GM20000 (cell line): ENCODE measurements around the gene TET2.

Experiments
- DNase-seq: peaks from one replicate; pipeline ENCODE4 v3.0.0; 2012; ENCODE audit warnings: low spot score
- CTCF ChIP-seq: IDR thresholded peaks from 2 replicates; pipeline ENCODE4 v1.5.1; 2012; ENCODE audit warnings: mild to moderate bottlenecking, control low read depth; ENCODE audit errors: extremely low read depth, missing control alignments

The TET2 gene

DNA sequence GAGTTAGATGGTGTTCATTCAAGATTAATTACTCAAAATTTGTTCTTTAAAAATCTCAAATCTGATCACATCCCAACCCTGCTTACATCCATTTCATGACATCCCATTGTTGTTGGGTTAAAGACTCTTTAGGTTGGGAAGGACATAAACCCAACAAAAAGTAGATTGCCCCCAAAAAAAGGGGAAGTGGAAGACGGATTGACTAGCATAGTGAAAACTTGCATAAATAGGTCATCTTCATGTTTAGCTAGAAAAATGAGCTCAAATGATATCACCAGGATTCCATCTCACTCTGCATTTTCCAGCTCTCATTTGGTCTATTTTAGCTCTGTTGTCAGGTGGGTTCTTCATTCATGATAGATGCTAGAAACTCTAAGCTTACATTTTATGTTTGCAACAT, 18.5 kb upstream of the TET2 start:
- no peak for TF ChIP-seq CTCF
- no peak for DNase-seq

GRCh38 chr4:105129286-105130040, 17.2 kb upstream of the TET2 start:
- DNase-seq = no peak
- no peak for TF ChIP-seq CTCF

- no peak for TF ChIP-seq CTCF
- no peak for DNase-seq
Measured at GRCh38 chr4:105130945-105131344, 15.7 kb upstream of the TET2 start.

DNA sequence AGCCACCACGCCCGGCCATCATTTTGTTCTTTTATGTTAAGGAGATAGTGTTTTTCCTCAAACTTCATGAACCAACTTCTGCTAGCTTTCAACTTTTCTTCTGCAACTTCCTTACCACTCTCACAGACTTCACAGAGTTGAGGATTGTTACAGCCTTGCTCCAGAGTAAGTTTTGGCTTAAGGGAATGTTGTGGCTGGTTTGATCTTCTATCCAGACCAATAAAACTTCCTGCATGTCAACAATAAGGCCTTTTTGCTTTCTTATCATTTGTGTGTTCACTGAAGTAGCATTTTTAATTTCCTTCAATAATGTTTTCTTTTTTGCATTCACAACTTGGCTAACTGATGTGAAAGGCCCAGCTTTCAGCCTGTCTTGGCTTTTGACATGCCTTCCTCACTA, 12.7 kb upstream of the TET2 start:
- no peak for TF ChIP-seq CTCF

DNA sequence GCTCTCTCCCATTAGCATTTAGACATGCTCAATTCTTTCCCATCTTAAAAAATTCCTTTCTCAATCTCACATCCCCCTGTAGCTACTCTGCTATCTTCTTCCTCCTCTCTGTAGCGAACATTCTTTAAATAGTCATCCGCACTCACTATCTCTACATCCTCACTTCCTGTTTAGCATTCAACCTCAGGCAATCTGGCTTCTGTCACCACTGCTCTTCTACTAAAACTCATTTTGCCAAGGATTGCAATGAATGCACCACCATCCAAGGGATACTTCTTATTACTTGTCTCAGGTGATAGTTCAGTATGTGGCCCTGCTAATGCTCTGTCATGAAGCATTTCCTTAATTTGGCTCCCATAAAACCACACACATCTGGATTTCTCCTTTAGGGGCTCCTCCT, 10.9 kb upstream of the TET2 start:
- no peak for TF ChIP-seq CTCF

More for the DNA sequence above, 12.7 kb upstream of the TET2 start:
- DNase-seq = no peak

DNA sequence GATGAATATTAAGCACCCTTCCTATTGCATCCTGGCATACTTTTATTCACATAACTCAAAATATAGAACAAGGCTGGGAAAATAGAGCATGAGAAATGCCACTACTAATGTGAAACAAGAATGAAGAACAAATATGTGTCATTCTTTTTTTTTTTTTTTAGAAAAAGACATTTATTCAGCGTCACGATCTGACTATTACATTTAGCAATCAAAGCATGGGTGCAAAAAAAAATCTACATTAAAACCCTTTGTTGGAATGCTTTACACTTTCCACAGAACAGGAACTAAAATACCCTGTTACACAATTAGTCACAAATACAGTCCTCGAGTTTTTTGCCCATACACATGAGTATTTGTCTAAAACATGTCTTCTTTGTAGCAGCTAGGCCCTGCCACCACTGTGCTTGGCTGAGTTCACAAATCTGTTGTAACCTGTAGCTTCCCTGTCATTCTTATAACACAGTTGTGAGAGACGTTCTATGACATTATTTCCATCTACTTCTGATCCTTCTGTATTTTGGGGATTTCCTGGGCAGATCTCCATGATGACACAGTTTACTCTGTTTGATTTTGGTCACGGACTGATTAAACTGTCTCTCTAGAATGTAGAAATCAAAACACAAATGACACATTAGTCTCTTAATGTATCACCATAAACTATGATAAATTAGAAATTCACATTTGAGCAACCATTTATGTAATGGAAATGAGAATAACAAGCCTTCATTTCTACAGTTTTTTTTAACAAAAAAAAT, 9.4 kb upstream of the TET2 start:
- no peak for DNase-seq
- TF ChIP-seq CTCF = no peak

More for the DNA sequence above, 10.9 kb upstream of the TET2 start:
- no peak for DNase-seq

DNA sequence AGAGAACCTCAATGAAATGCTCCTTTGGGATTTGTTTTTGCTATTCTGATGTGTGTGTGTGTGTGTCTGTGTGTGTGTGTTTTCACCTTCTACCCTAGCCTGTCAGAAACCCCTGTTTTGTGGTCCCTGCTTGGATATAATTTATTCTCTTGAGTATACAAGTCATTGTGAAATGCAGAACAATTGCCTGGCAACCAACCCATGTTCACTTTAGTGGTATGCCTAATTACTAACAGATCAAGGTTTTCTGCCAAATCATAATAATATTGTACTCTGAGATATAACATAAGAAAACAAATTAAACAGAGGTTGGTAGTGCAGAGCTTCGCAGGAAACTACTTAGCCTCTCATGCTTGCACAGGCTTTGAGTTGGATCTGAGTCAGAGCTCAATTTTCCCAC, 7.0 kb upstream of the TET2 start:
- DNase-seq = no peak
- no peak for TF ChIP-seq CTCF
